Measurements from ENCODE around the gene DMXL1.
A peak's percentile ranks its signal among the peaks of the same experiment; 100 is the strongest.

DMXL1 gene

GRCh38 chr5:119070828-119071560 is at the start of gene DMXL1:
Gene DMXL1 (plus strand): TSS chr5:119071087. CDS start chr5:119071570, 483 bp downstream.
- peak; percentile 97 to 98 for DNase-seq

- DNase-seq = no peak
These were observed 49.6 kb upstream of the DMXL1 start for GRCh38 chr5:119021149-119021732.

- no peak for DNase-seq
These were observed 48.7 kb upstream of the DMXL1 start for GRCh38 chr5:119022017-119022745.

- no peak for DNase-seq
These were observed 48.1 kb upstream of the DMXL1 start for GRCh38 chr5:119022773-119023172.

GRCh38 chr5:119028575-119028974 is 42.3 kb upstream of the DMXL1 start:
- no peak for DNase-seq

- DNase-seq = no peak
These were observed 39.6 kb upstream of the DMXL1 start for GRCh38 chr5:119031011-119031886.

GRCh38 chr5:119031905-119032304 is 39.0 kb upstream of the DMXL1 start:
- peak; percentile 2 to 26 for DNase-seq

- no peak for DNase-seq
These were observed 38.2 kb upstream of the DMXL1 start for GRCh38 chr5:119032656-119033055.

GRCh38 chr5:119033135-119033534 is 37.8 kb upstream of the DMXL1 start:
- no peak for DNase-seq

GRCh38 chr5:119036101-119036762 is 34.7 kb upstream of the DMXL1 start:
- DNase-seq = no peak

GRCh38 chr5:119037496-119038215 is 33.2 kb upstream of the DMXL1 start:
- DNase-seq = no peak

GRCh38 chr5:119048246-119048645 is 22.6 kb upstream of the DMXL1 start:
- DNase-seq = no peak

GRCh38 chr5:119049824-119050449 is 20.9 kb upstream of the DMXL1 start:
- no peak for DNase-seq

- no peak for DNase-seq
These were observed 16.8 kb upstream of the DMXL1 start for GRCh38 chr5:119054101-119054500.

GRCh38 chr5:119055294-119055693 is 15.6 kb upstream of the DMXL1 start:
- no peak for DNase-seq

GRCh38 chr5:119058979-119059529 is 11.8 kb upstream of the DMXL1 start:
- DNase-seq = no peak

GRCh38 chr5:119059740-119060255 is 11.1 kb upstream of the DMXL1 start:
- no peak for DNase-seq

- DNase-seq = no peak
These were observed 7.1 kb upstream of the DMXL1 start for GRCh38 chr5:119063579-119064379.

- no peak for DNase-seq
These were observed 3.4 kb upstream of the DMXL1 start for GRCh38 chr5:119067450-119067849.

GRCh38 chr5:119070578-119070827 is 384 bp upstream of the DMXL1 start:
- DNase-seq = peak; percentile 93 to 94
